ENCODE measurements around the gene CBX2.
A peak's percentile ranks its signal among the peaks of the same experiment; 100 is the strongest.

The CBX2 gene

DNA sequence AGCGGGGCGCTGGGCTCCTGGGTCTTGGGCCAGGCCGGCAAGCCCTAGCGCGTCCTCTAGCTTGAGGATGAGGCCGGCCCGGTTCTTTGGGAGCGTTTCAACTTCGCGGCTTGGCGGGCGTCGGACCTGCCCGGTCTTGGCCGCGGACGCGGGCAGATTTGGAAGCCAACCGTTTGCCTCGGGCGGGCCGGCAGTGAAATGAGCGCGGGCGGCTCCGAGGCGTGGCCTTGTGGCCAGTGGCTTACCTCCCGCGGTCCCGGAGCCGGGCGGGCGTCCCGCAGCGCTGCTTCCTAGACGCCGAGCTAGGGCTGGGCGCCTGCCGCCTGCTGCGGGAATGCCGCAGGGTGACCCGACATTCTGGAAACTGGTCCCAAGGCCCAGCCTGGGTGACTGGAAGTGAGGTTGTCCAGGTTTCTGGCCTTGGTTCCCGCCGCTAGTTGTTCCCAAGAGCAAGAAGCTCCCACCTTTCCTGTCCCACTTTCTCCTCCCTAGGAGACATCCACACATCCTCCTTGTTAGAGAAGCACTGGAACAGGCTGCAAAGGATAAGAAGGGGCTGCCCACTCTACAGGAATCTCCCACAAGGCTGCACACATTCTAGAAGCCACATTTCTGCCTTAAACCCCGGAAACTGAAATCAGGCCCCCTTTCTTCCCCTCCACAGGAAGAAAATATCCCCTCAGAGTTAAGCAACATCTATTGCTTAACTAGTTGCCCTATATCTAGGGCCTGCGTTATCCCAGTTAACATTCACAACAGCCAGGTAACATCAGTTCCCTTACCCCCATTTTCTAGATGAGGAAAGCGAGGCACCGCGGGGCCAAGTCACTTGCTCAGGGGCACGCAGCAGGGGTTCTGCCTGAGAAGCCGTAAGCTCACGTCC is 23.4 kb downstream of the CBX2 start:
- peak; percentile 34 for DNase-seq

DNA sequence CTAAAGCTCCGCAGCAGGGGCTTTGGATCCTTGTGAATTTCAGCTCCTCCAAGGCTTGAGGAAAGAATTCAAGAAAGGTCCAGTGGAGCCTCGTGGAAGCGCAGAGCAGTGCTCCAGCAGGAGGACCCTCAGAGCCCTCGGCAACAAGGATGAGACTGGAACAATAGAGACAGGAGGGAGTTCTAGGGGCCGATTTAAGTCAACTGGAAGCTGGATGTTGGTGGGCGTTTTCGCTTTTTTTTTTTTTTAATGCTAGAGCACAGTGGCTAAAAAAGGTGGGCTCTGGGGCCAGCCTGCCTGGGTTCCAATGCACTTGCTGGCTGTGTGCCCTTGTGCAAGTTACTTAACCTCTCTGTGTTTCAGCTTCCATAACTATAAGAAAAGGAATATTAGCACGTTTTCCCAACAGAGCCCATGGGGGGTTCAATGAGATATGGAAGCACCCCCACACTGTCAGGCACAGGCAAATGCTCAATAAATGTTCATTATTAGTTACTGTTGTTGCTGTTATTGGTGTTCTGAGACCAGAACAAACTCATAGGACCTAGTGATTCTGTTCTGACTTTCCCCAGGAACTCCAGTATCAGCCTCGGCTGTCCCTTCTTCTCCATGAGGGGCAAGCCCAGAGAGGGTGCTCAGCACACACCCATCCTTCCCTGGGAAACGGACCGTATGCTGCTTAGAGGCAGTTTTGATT is 24.2 kb downstream of the CBX2 start:
- no peak for DNase-seq

DNA sequence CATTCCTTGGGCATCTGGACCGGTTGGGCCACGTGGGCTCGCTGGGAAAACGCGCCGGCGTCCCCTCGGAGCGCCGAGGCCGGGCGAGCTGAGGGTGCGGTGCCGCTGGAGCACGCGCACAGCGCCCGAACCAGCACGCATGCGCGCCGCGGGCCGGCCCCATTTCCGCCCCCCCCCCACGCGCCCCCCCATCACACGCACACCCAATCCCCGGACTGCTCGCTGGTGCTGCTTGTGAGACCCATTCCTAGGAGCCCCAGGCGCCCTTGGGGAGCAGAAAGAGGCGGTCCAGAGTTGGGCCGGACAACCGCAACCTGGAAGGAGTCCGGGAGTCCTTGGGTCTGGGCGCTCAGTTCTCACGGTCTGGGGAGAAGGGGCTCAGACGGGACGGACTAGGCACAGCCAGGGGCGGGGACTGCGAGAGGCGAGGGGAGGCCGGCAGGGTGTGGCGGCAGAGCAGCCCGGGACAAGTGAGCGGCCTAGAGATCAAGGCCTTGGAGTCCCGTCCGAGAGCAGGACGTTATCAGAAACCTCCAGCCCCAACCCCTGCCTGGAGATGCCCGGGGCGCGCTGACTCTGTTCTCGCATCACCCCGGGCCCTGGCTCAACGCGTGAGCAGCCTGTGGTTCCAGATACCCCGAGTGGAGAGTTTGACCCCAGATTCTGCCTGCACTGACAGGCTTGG is 24.9 kb downstream of the CBX2 start:
- no peak for DNase-seq

DNA sequence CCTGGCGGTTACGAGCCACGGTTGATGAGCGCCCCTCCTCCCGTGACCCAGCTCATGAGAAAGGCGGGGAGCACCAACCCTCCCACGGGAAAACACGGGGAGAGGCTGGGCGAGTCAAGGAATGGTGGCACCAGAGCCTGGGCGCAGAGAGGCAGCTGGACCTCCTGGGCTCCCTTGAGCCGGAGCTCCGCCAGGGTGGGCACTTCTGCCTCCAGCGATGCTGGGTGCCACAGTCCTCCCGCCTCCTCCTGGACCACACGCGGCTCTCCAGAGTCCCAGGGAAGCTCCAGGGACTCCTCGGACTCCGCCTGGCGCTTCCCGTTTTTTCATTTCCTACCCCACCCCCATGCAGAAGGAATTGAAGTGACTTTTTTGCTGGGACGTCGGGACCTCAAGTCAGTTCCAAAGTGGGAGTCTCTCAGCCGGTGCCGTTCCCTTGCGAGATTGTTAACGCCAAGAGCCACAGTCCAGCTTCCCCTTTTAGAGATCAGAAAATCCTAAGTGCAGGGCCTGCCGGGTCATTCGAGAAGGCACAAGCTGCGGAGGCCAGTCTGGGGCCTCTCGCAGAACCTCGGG is 25.6 kb downstream of the CBX2 start:
- DNase-seq: no peak

DNA sequence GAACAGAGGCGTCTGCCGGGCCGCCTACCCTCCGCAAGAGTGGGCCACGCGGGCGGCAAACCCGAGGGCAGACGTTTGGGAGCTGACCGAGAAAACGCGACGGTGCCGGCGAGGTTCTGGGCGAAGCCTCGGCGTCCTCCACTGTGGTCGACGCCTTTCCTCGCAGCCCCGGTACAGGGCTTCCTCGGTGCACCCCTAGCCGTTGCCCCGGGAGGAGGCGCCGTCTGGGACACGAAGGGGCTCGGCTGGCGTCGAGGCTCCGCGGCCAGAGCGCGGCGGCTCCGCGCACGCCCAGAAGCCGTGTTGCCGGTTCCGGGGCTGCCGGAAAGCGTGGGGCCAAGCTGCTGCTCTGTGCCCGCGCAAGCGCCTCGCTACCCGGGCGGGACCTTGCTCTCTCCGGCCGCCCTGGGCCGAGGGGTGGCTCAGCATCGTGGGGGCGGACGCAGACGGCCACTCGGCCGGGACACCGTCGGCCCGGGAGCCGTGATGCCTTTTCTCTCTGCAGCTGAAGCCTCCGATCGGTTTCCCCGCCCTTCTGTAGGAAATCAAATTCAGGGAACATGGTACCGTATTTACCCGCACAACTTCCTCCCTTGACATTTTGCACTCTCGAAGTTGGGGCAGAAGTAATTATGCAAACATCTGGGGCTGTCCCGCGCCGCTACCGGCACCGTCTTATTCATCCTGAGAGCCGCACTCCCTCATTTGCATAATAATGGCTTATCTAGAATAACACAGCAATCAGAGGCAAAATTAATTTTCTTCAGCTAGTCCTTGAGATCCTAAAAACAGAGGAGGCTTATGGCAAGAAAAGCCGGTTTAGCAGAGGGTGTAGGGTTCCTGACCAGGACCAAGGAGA is 26.3 kb downstream of the CBX2 start:
- peak; percentile 52 for DNase-seq

DNA sequence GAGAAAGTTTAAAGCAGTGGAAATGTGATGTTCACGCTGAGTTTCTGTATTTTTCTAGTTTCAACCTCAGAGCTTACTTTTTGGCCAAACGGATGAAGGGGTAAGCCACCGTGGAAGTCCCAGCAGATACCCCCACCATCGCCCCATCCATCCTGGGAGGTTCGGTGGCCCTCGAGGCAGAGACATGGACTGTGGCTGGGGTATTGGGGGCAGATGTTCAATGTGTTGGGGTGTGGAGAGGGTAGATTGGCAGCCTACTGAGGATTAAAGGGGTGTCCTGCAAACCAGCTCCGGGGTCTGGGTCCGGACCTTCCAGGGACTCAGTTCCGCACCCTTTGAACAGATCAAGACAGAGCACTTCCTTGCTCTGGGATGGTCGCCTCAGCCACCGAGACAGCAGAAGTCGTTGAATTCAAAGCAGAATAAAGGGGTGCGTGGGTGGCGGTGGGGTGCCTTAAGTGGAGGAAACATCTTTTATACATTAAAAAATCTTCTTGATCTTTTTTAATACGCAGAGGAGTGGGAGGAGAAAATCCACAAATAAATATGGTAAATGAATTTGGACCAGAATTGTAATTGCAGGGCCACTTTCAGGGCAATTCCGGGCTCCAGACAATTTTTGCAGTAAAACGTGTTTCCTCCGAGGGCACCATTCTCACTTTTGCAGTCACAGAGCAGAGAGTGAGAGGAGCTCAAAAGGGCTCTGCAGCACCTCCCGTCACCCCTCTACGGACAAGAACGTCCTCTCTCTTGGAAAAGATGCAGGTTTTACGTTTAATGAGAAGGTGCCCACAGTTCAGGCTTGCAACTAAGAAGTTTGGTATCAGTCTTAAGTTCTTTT is 27.1 kb downstream of the CBX2 start:
- no peak for DNase-seq

DNA sequence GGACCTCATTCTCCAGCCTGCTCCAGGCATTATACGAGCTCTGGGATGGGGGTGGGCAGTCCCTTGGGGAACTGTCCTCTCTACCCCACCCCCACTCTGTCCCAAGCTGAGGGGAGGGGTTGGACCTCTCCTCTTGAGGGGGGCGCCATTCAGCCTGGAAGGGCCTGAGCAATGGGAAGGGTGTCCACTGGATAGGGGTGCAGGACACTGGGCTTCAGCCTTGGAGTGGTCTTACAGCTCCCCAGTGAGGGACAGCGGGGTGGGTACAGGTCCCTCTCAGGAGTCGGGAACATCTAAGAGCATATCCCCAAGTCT is 28.5 kb downstream of the CBX2 start:
- DNase-seq: no peak

DNA sequence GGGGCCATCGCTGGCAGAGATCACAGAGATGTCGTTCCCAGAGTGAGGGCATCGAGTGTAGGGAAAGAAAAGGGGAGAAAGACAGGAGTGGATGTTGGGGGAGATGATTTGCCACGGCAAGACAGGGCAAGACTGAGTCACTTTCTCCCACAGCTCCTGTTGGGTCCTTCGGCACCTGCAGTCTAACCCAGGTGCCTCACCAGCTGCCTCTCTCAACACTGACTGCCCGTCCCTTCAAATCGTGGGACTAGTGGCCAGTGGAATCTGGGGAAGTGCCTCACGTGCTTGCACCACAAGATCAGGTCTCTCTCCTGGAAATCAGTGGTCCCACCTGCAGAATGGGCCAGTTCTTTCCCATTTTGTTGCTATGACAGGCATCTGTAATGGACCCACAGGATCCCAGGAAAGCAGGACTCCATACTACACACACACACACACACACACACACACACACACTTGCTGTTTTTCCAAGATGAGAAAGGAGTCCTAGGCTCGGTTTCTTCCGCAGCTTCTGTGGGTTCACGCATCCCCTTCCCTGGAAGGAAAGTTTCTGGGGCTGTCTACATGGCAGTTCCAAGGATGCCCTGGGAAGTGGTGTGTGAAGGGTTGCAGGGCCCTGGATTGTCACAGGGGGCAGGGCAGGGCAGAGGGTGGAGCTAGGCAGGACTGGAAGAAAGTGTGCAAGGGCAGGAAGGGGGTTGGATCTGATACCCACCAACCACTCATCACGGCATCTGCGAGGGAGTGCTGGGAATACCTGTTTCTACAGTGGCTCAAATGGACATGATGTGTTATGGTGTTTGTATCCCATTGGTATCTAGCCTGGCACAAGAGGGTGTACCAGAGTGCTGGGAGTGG is 29.1 kb downstream of the CBX2 start:
- no peak for DNase-seq

DNA sequence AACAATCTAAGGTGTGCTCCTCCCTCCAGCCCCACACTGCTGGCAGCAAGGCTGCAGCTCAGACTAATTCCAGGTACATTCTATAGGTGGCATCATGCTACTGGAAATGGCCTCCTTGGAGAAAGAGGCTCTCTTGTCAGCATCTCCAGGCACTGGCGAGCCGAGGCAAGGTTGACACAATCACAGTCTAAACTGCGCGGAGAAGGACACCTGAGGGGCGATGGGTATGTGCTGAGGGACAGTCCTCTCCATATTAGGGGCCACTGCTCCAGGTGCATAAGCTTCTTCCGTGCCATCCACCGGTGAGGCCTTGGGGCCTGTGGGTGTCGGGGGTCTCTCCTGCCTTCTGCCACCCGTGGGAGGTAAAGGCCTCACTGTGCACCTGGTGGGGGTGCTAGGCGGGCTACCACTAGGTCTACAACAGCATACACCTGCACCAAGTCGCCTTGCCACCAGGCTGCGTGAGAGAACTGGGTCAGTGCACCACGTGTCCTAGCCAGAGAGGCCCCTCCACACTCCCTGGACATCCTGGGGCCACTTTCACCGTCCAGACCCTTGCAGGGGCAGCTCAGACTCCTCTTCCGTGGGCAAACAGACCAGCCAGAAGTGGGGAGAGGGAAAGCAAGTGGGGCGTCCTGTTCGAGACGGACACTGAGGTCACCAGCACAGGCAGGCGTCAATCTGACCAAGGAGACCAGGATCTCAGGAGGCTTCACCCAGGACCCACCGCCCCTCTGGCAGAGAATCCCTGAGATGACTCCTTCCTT is 31.0 kb downstream of the CBX2 start:
- peak; percentile 35 for DNase-seq

DNA sequence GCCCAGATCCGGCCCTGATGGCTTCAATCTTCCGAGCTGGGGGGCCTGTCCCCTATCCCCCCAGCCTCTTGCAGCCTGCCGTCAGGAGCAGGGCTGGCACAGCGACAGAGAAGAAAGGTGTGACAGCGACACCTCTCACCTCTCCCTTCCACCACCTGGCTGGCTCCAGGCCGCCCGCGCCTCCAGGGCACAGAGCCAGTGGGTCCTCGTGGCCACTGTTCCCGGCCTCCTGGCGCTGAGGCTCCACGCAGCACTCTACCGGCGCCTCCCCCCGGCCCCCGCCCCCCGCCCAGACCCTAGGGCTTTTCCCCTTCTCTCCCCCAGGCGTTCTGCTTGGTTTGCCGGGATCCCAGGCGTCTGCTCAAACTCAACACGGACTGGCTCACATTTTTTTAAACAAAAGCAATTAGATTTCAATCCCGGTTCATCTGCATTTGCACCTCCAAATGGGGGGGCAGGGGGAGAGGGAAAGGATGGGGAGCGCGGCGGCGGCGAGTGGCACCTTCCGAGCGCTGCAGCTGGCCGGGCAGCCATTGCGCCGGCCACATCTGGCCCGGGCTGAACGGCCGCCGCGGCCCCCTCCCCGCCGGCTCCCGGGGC is 31.7 kb downstream of the CBX2 start:
- DNase-seq: no peak

DNA sequence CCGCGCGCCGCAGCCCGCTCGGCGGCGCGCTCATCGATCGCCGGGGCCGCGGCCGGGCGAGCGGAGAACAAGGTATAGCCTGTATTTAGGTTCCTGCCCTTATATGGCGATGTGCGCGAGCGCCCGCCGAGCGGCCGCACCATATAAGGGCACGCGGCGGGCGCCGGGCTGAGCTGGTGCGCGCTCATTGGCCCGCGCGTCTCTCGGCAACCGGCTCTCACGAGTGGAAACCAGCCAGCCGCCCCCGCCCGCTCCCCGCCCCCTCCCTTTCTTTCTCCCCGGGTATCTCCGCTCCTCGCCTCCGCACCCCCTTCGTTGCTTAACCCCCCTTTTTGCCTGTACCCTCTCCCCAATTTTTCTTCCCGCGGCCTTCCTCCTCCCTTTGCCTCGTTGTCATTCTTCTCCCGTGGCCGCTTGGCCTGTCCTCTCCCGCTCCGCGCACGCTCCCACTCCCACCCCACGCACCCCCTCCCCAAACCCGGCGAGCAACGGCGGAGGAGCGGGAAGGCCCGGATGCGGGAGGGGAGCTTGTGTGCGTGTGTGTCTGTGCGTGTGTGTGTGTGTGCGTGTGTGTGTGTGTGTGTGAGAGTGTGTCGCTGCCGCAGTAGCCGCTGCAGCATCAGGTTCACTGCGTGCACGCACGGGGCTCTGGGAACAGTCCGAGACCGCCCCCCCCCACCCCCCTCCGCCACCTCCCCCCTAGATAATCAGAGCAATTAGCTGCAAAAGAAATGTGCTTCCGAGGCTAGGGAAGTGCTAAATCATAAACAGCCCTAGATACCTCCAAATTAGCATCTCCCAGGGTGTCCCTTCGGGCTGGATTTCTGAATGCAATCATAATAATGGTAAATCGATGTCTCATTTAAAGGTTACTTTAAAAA is 32.4 kb downstream of the CBX2 start:
- peak; percentile 79 for DNase-seq

DNA sequence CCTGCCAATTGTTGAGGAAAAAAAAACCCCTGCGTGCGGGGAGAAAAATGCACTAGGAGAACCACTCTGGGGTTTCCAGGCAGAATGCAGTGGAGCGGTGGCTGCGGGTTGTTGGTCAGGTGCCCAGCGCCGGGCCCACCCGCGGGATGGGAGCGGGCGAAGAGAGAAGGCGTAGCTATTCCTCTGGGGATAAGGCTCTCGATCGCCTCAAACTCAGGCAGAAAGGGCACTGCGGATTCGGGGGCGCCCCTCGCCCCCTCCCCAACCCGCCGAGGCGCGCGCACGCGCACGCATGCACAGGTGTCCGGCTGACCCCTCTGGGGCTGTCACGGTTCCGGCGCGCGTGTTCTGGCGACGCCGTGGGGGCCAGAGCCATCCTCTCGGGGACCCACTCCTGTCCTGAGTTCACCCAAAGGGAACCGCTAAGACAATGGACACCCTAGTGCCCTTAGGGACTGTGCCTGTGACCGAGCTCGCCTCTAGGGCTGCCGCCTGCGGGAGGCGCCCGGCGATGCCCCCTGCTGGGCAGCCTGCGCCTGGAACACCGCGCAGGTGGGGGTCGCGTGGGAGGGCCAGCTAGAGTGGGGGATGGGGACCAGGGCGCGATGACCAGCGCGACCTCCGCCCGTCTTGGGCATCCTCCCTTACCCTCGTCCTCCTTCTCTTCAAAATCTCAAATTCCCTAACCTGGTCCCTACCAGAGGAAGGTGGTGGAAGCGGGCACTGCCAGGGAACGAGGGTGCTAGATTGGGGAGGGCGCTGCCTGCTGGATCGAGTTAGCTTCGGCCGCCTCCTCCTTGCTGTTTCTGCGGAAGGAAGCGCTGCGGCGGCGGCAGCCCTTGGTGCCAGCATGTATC is 33.3 kb downstream of the CBX2 start:
- DNase-seq: peak; percentile 52

DNA sequence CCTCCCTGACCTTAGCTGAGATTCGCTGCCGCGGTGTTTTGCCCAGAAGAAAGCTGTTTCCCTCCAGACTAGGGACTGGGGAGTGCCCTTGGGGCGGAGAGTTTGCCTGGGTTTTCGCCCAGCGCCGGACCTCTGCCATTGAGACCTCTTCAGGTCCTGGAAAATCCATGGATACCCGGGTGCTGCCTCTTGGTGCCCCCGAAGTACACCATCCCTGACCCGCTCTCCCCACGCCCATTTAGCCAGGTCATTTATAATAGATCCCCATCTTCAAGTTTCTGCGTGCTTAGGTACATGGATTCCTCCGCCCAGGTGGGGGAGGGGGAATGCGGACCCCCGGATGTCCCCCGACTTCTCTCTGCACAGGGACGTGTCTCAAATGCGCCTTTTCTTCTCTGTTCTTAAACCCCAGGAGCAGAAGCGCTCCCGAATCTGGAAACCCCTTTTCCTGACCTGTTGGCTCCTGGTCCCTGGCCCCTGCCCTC is 34.0 kb downstream of the CBX2 start:
- no peak for DNase-seq

DNA sequence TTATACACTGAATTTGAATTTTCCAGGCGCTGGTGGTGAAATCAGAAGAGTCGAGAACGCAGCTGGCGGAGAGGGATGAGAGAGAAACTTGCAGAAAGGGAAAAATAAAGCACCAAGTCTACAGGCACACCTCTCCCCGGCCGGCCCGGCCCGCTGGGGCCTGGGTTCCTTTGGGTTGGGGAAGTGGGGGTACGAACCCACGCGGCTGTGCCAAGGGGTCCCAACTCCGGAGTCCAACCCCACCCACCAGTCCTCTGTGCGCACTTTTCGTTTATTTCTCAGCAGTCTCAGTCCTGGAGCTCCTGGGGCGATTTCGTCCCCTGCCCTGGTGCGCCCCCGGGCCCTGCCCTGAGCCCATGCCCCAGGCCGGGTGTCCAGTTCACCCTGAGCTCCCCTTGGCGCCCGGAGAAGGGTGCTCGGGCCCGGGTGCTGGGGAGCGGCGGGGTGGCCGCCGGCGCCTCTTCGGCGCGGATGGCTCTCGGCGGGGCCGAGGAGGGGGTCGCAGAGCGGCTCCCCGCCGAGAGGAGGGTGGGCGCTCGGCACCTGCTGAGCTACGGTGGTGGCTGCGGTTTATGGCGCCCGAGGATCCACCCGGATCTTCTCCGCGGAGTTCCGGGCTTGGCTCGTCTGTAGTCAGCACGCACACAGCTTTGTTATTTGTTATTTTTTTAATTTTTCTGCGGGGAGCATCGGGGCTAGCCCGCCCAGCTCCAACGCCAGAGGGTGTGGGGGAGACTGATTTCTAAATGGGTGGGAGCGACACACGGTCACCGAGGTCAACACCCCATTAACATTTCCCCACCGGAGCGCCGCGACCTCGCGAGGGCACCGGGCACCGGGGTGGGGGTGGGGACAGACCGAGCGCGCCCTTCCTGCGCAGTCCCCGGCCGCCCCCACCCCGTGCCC is 34.7 kb downstream of the CBX2 start:
- no peak for DNase-seq

DNA sequence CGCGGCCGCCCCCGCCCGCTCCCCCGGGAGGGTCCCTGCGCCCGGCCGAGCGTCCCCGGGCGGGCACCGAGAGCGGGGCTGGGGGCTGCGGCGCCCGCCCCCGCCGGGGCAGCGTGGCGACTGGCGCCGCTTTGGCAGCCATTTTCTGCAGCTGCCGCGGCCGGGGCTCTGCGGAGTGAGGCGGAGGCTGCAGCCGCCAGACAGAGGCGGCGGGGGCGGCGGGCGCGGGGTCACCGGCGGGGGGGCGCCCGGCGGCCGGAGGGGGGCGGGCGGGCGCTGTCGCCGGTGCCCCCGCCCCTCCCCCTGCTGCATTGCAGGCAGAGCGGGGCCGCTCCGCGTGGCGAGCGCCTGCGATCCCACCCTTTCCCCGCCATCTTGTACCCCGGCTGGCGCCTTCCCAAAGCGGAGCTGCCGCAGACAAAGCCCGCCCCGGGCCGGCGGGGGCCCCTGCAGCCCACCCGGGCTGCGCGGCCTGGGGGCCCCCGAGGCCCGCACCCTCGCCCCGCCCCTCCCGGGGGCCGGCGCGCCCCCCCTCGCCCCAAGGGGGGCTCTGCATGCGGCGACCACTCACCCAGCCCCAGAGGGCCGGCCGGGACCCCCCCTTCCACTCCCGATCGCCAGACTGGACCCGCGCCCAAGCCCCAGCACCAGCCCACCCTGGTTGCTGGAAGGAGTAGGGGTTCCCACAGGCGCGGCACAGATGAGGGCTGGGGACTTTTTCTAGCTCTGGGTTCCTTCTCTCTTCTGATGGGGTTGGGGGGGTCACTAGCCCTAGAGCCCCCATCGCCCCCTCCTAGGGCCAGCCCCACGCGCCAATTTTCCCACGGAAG is 35.6 kb downstream of the CBX2 start:
- DNase-seq: no peak
